Pons (tissue), 1 donor: ENCODE data around the gene CAMK4.
"Not testable (repeated sequence)": the region's sequence is repeated elsewhere in the genome, so short reads cannot be mapped to it uniquely, and the experiment has no call there.

Experiments used
- DNase-seq: peaks from one replicate; pipeline ENCODE4 v3.0.0-alpha.2; 2016; ENCODE audit warnings: low spot score

CAMK4 gene

GRCh38 chr5:111310711-111311620 is 86.8 kb downstream of the CAMK4 start:
- DNase-seq, result no peak

GRCh38 chr5:111311666-111312065 is 87.5 kb downstream of the CAMK4 start:
- no peak for DNase-seq

- no peak for DNase-seq
Observed at GRCh38 chr5:111313017-111313724, 89.0 kb downstream of the CAMK4 start.

GRCh38 chr5:111320953-111321352 is 96.8 kb downstream of the CAMK4 start:
- DNase-seq, result no peak

GRCh38 chr5:111321376-111321775 is 97.2 kb downstream of the CAMK4 start:
- DNase-seq, result no peak

- no peak for DNase-seq
Observed at GRCh38 chr5:111326551-111326950, 102.4 kb downstream of the CAMK4 start.

- DNase-seq, result no peak
Observed at GRCh38 chr5:111337133-111337532, 112.9 kb downstream of the CAMK4 start.

- no peak for DNase-seq
Observed at GRCh38 chr5:111337688-111338087, 113.5 kb downstream of the CAMK4 start.

- peak; percentile 18 for DNase-seq
Observed at GRCh38 chr5:111345731-111346130, 121.5 kb downstream of the CAMK4 start.

- no peak for DNase-seq
Observed at GRCh38 chr5:111347021-111347420, 122.8 kb downstream of the CAMK4 start.

GRCh38 chr5:111348661-111349329 is 124.6 kb downstream of the CAMK4 start:
- no peak for DNase-seq

GRCh38 chr5:111349429-111349828 is 125.2 kb downstream of the CAMK4 start:
- DNase-seq, result no peak

GRCh38 chr5:111353035-111353434 is 128.9 kb downstream of the CAMK4 start:
- no peak for DNase-seq

GRCh38 chr5:111358726-111359125 is 134.5 kb downstream of the CAMK4 start:
- not testable (repeated sequence) for DNase-seq

- DNase-seq, result no peak
Observed at GRCh38 chr5:111360173-111360572, 136.0 kb downstream of the CAMK4 start.

- no peak for DNase-seq
Observed at GRCh38 chr5:111364992-111365391, 140.8 kb downstream of the CAMK4 start.

GRCh38 chr5:111366388-111366787 is 142.2 kb downstream of the CAMK4 start:
- DNase-seq, result no peak

GRCh38 chr5:111367115-111367514 is 142.9 kb downstream of the CAMK4 start:
- no peak for DNase-seq

- no peak for DNase-seq
Observed at GRCh38 chr5:111372799-111373198, 148.6 kb downstream of the CAMK4 start.

- no peak for DNase-seq
Observed at GRCh38 chr5:111374380-111374779, 150.2 kb downstream of the CAMK4 start.

GRCh38 chr5:111375645-111376044 is 151.5 kb downstream of the CAMK4 start:
- DNase-seq, result no peak

GRCh38 chr5:111377306-111377705 is 153.1 kb downstream of the CAMK4 start:
- no peak for DNase-seq

GRCh38 chr5:111379391-111379816 is 155.2 kb downstream of the CAMK4 start:
- no peak for DNase-seq
